ENCODE measurements around the gene CLTCL1. TPM values are rescaled to one million over a fixed set of nuclear protein-coding genes. Genes with fewer than 3 reads are reported as not detected.

CLTCL1 gene
- total RNA-seq, 1 experiment from 2014 or later: 7.1 TPM

- peaks cover 6% of the 10 kb centered on the region; the same call in 1 of the 2 replicates for H3K27me3 ChIP-seq (ENCODE audit: insufficient read depth, low read length)
- DNase-seq (ENCODE audit: low read depth, low spot score): no peak
- no peak for TF ChIP-seq EZH2 (IDR thresholded peaks at IDR 0.05)
- TF ChIP-seq, protein P1, sequence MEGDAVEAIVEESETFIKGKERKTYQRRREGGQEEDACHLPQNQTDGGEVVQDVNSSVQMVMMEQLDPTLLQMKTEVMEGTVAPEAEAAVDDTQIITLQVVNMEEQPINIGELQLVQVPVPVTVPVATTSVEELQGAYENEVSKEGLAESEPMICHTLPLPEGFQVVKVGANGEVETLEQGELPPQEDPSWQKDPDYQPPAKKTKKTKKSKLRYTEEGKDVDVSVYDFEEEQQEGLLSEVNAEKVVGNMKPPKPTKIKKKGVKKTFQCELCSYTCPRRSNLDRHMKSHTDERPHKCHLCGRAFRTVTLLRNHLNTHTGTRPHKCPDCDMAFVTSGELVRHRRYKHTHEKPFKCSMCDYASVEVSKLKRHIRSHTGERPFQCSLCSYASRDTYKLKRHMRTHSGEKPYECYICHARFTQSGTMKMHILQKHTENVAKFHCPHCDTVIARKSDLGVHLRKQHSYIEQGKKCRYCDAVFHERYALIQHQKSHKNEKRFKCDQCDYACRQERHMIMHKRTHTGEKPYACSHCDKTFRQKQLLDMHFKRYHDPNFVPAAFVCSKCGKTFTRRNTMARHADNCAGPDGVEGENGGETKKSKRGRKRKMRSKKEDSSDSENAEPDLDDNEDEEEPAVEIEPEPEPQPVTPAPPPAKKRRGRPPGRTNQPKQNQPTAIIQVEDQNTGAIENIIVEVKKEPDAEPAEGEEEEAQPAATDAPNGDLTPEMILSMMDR (IDR thresholded peaks at IDR 0.05 in 2 of 3, conservative IDR thresholded peaks at IDR 0.05 in 1 of 3; ENCODE audit: borderline replicate concordance in 1 of 3, insufficient read depth in 1 of 3, low read depth in 2 of 3, low read length in 2 of 3): no peak
Observed at GRCh38 chr22:19148417-19149046, 143.0 kb downstream of the CLTCL1 start.

DNA sequence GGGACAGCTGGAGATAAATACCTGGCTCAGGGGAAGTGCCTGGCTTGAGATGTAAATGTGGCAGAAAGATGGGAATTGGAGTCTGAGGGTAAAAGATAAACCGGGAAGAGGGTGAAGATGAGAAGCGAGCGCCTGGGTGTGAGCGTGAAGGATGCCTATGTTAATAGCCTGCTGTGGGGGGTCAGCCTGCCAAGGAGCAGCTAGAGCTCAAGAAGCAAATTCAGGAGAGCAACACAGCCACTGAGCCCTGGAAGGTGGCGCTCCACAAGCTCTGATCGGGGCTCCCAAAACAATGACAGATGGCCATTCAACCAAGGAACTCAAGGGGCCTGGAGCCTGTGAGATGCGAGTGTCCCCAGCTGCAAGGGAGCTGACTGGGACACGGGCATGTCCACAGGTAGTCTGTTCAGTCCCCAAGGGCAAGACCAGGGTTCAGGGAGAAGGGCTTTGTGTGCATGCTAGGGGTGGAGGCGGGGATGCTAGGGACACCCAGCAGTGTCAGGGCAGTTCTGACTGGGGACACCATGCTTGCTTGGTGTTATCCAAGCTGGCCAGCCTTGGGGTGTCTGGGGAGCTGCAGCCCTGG is 144.2 kb downstream of the CLTCL1 start:
- Histone ChIP-seq H3K9me2 (ENCODE audit: insufficient read depth) (no peaks in the 10 kb centered on the region), H3K4me2 (ENCODE audit: low read length) (no peak overlapping the region), H3K9ac (ENCODE audit: low read length) (no peak overlapping the region), H3K27me3 (ENCODE audit: insufficient read depth, low read length) (no peaks in the 10 kb centered on the region), H3K27ac (ENCODE audit: low read depth, low read length) (no peak overlapping the region), H4K20me1 (ENCODE audit: insufficient read depth) (no peaks in the 10 kb centered on the region), H3K4me1 (ENCODE audit: control insufficient read depth in 1 of 2, insufficient read depth in 2 of 2, low read length in 2 of 2) (peaks cover 3 to 11% of the 10 kb centered on the region in 2 experiments), H2AFZ (ENCODE audit: low read depth, low read length, poor library complexity, severe bottlenecking) (no peak overlapping the region), H3K79me2 (ENCODE audit: insufficient read depth, low read length) (peaks cover 19% of the 10 kb centered on the region), H3K4me3 (replicated peaks in 1 of 2; ENCODE audit: low read depth in 1 of 2, low read length in 2 of 2) (no peak overlapping the region), H3K9me3 (ENCODE audit: control insufficient read depth in 1 of 2, insufficient read depth in 1 of 2, low read depth in 1 of 2, low read length in 2 of 2) (no peaks in the 10 kb centered on the region), H3K36me3 (ENCODE audit: control insufficient read depth in 1 of 2, insufficient read depth in 2 of 2, low read length in 2 of 2) (peaks cover 2 to 3% of the 10 kb centered on the region in 2 experiments; a peak in 2 of 4 replicates)
- ChIA-PET CTCF (no interaction called here), POLR2A (no interaction called here), RAD21 (ENCODE audit: low non-redundant PET in 1 of 2, low total read pairs in 2 of 2, uncharacterized antibody in 2 of 2, unreplicated experiment in 2 of 2) (no interaction called here)
- intact Hi-C loops (cut with micrococcal nuclease): loop anchor here (10.0 kb wide), 1 partner anchor 328 kb away; the partner anchor contains the start of genes CDC45 and UFD1
- DNase-seq (ENCODE audit: low read depth, low spot score): no peak
- no TSS peak for BruUV-seq (replicated peaks)
- no peak for ATAC-seq
- no peak for TF ChIP-seq CEBPB (IDR thresholded peaks at IDR 0.05; ENCODE audit: low read depth)
- no peak for TF ChIP-seq CBX3 (IDR thresholded peaks at IDR 0.05; ENCODE audit: low read depth)
- TF ChIP-seq MAX (IDR thresholded peaks at IDR 0.05): no peak
- TF ChIP-seq POLR2AphosphoS5 (IDR thresholded peaks at IDR 0.05; ENCODE audit: low read depth, low read length): no peak
- no peak for TF ChIP-seq POLR2A (IDR thresholded peaks at IDR 0.05; ENCODE audit: borderline replicate concordance, extremely low read depth, insufficient read depth, insufficient read length)
- no peak for TF ChIP-seq ELF1 (IDR thresholded peaks at IDR 0.05; ENCODE audit: borderline replicate concordance, low read depth)
- TF ChIP-seq SIN3A (IDR thresholded peaks at IDR 0.05; ENCODE audit: low read depth): no peak
- no peak for TF ChIP-seq TCF7L2 (IDR thresholded peaks at IDR 0.05; ENCODE audit: borderline replicate concordance, extremely low read depth, insufficient read depth, insufficient read length)
- no peak for TF ChIP-seq RAD21 (IDR thresholded peaks at IDR 0.05; ENCODE audit: low read depth)

More at GRCh38 chr22:19148417-19149046, 143.0 kb downstream of the CLTCL1 start:
- no peak overlapping the region for H3K4me3 ChIP-seq (replicated peaks in 1 of 2; ENCODE audit: low read depth in 1 of 2, low read length in 2 of 2)
- RAD21 ChIA-PET (ENCODE audit: low non-redundant PET in 1 of 2, low total read pairs in 2 of 2, uncharacterized antibody in 2 of 2, unreplicated experiment in 2 of 2): no interaction called here
- BruUV-seq (replicated peaks): no TSS peak
- H3K4me1 ChIP-seq (ENCODE audit: control insufficient read depth in 1 of 2, insufficient read depth in 2 of 2, low read length in 2 of 2): peaks cover 0 to 6% of the 10 kb centered on the region in 2 experiments; a peak in 3 of 4 replicates
- no peak overlapping the region for H3K4me2 ChIP-seq (ENCODE audit: low read length)
- H3K36me3 ChIP-seq (ENCODE audit: control insufficient read depth in 1 of 2, insufficient read depth in 2 of 2, low read length in 2 of 2): no peaks in the 10 kb centered on the region
- H3K9ac ChIP-seq (ENCODE audit: low read length): no peak overlapping the region
- POLR2A ChIA-PET: no interaction called here
- H3K27ac ChIP-seq (ENCODE audit: low read depth, low read length): no peak overlapping the region
- no peaks in the 10 kb centered on the region for H4K20me1 ChIP-seq (ENCODE audit: insufficient read depth)
- H3K79me2 ChIP-seq (ENCODE audit: insufficient read depth, low read length): peaks cover 9% of the 10 kb centered on the region
- H2AFZ ChIP-seq (ENCODE audit: low read depth, low read length, poor library complexity, severe bottlenecking): no peak overlapping the region
- no peaks in the 10 kb centered on the region for H3K9me3 ChIP-seq (ENCODE audit: control insufficient read depth in 1 of 2, insufficient read depth in 1 of 2, low read depth in 1 of 2, low read length in 2 of 2)
- intact Hi-C loops (cut with micrococcal nuclease): loop anchor here (10.0 kb wide), 1 partner anchor 326 kb away; the partner anchor contains the start of genes CDC45 and UFD1
- no peaks in the 10 kb centered on the region for H3K9me2 ChIP-seq (ENCODE audit: insufficient read depth)
- CTCF ChIA-PET: no interaction called here
- no peak for ATAC-seq
